GM21423 (cell line): ENCODE data around the gene PDE10A.
"Not testable (repeated sequence)": the region's sequence is repeated elsewhere in the genome, so short reads cannot be mapped to it uniquely, and the experiment has no call there.

ENCODE experiments used
- ATAC-seq: cut with Tn5 transposase; IDR thresholded peaks from one replicate; pipeline ENCODE4 v1.9.1; 2021; ENCODE audit warnings: mild to moderate bottlenecking, moderate library complexity; ENCODE audit not compliant: unreplicated experiment

Gene PDE10A

GRCh38 chr6:165594584-165595333 is 68.3 kb downstream of the PDE10A start:
- no peak for ATAC-seq

DNA sequence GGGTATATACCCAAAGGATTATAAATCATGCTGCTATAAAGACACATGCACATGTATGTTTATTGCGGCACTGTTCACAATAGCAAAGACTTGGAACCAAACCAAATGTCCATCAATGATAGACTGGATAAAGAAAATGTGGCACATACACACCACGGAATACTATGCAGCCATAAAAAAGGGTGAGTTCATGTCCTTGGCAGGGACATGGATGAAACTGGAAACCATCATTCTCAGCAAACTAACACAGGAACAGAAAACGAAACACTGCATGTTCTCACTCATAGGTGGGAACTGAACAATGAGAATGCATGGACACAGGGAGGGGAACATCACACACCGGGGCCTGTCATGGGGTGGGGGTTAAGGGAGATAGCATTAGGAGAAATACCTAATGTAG is 70.1 kb downstream of the PDE10A start:
- ATAC-seq: not testable (repeated sequence)

- no peak for ATAC-seq
Observed at GRCh38 chr6:165588515-165588914, 74.5 kb downstream of the PDE10A start.

GRCh38 chr6:165587206-165587605 is 75.8 kb downstream of the PDE10A start:
- ATAC-seq: no peak

- no peak for ATAC-seq
Observed at GRCh38 chr6:165586706-165587105, 76.3 kb downstream of the PDE10A start.

GRCh38 chr6:165585060-165585459 is 78.0 kb downstream of the PDE10A start:
- ATAC-seq: no peak

GRCh38 chr6:165584541-165584940 is 78.5 kb downstream of the PDE10A start:
- ATAC-seq: no peak

- ATAC-seq: no peak
Observed at GRCh38 chr6:165581678-165582077, 81.4 kb downstream of the PDE10A start.

- no peak for ATAC-seq
Observed at GRCh38 chr6:165580136-165580535, 82.9 kb downstream of the PDE10A start.

GRCh38 chr6:165579151-165579550 is 83.9 kb downstream of the PDE10A start:
- no peak for ATAC-seq

GRCh38 chr6:165577556-165577955 is 85.5 kb downstream of the PDE10A start:
- ATAC-seq: no peak

DNA sequence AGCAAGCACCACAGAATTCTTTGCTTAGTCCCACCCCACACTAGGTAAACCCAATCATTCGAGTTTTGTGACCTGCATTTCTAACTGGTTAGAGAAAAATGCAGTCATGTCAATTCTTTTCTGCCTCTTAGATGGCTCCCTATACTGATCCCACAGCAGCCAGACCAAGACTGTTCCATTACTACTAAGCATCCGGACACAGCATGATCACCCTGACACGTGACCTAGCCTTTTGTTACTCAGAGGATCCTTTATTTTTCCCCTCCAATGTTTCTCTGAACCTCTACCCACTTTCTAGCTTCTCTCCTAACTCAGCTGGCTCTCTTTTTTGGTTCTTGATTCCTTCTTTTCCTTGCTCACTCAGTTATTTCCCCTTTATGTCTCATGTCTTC is 87.9 kb downstream of the PDE10A start:
- no peak for ATAC-seq

DNA sequence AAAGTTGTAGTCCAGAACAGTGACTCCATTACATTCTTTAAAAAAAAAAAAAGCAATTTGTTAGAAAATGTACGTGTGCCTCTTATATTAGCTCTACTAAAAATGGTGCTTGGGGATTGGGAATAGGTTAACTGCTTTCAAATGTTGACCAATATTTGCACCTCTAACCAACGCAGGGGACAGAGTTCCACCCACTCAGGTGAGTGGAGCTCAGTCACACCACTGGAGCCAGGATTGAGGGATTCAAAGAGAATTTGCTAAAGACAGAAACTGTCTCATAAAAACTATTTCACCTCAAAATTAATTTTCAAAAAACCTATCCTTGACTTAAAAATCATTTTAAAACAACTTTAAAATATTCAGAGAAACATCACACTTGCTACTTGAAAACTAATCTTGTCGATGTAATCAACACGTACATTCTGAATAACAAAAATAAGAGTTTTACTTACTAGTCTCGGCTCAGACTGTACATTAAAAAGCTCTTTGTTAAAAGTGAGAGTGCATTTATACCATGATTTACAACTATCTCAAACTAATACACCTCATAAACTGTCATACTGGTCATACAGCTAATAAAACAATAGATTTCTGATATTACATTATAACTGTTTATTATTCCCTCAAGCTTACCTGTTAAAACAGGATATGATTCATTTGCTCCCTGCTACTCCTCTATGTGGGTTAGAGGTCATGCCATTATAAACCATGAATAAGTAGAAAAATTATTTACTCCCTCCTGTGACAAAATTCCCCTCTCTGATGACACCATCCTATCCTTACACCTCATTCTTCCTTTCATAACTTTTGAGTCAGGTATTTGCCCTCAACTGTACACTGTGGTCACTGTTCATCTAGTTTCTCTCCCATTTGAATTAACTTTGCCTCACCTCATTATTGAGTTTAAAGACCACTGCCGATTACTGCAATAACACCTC is 88.6 kb downstream of the PDE10A start:
- peak; percentile 36 for ATAC-seq

GRCh38 chr6:165573671-165574070 is 89.4 kb downstream of the PDE10A start:
- ATAC-seq: no peak

DNA sequence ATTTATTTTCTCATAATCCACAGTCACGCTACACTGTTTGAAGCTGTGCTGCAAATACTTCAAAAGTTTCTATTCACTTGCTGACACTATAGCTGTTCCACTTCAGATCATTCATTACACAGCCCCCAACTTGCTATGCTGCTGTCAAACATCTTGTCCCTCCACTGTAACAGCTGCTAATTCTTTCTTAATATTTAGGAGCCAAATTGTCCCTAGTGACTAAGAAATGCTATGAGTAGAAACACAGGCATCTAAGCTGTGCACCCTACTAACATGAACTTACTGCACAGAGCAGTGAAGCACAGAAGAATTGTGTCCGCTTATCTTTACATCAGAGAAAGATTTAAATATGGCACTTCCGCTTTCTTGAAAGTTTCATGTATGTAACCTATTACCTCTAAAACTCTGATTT is 91.3 kb downstream of the PDE10A start:
- peak; percentile 85 for ATAC-seq

DNA sequence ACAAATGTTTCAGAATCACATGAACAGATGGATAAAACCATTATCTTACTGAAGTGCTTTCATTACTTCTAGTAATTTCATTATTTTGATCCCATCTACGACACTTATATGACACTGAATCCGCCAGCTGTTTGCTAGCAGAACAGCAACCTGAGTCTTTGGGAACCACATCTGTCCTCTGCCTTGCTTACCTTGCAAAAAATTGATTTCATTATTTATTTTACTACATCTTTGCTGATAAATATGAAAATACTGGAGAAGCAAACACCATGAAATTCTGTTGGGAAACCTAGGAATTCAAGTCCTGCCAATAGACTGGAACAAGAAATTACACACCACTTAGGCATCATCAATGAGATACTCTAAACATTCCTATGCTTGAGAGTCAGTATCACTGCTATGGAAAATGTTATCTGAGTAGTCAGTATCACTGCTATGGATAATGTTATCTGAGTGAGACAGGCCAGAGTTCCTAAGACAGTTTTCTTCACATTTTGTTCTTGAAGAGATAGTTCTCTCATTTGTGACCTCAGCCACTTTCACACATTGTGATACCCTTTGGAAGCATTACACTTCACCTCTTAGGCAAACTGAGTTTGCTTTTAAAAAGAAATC is 91.9 kb downstream of the PDE10A start:
- ATAC-seq: no peak

- ATAC-seq: no peak
Observed at GRCh38 chr6:165568326-165568725, 94.7 kb downstream of the PDE10A start.

DNA sequence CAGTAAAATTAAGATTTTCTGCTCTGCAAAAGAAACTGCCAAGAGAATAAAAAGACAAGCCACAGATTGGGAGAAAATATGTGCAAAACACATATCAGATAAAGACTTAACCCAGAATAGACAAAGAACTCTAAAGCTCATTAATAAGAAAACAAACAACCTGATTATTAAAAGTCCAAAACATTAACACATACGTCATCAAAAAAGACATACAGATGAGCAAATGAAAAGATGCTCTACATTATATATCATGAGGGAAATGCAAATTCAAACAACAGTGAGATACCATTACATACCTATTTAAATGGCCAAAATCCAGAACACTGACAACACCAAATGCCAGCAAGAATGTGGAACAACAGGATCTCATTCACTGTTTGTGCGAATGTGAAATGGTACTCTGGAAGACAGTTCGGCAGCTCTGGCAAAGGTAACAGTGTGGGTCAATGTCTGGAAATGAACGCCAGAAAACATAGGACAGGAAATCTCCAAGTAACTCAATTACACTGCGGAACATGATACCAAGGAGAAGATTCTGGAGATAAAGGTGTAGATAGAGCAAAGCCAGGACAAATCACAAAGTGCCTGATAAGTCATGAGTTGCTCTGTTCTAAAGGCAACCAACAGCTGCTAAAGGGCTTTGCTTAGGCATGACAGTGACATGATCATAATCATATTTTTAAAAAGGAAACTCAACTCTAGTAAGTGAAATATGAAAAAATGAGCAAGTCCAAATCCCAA is 96.8 kb downstream of the PDE10A start:
- ATAC-seq: no peak

GRCh38 chr6:165562421-165563090 is 100.5 kb downstream of the PDE10A start:
- ATAC-seq: no peak

- ATAC-seq: no peak
Observed at GRCh38 chr6:165559632-165560031, 103.4 kb downstream of the PDE10A start.
